HCEC 1CT (cell line): Measurements from ENCODE around the gene PRDM7.

Source experiments
- DNase-seq: peaks from one replicate; pipeline ENCODE4 v3.0.0-alpha.2; 2017

PRDM7 gene

DNA sequence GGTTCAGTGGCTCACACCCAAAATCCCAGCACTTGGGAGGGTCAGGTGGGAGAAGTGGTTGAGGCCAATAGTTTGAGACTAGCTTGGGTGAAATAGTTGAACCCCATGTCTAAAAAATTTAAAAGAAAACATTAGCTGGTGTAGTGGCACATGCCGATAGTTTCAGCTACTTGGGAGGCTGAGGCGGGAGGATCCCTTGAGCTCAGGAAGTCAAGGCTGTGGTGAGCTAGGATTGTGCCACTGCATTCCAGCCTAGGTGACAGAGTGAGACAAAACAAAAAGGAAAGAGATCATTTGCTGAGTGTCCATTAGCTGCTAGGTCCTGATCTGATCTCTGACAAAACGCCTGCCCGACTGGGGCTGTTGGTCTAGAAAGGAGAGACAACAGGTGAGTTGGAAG lies 43.7 kb downstream of the PRDM7 start:
- no peak for DNase-seq

DNA sequence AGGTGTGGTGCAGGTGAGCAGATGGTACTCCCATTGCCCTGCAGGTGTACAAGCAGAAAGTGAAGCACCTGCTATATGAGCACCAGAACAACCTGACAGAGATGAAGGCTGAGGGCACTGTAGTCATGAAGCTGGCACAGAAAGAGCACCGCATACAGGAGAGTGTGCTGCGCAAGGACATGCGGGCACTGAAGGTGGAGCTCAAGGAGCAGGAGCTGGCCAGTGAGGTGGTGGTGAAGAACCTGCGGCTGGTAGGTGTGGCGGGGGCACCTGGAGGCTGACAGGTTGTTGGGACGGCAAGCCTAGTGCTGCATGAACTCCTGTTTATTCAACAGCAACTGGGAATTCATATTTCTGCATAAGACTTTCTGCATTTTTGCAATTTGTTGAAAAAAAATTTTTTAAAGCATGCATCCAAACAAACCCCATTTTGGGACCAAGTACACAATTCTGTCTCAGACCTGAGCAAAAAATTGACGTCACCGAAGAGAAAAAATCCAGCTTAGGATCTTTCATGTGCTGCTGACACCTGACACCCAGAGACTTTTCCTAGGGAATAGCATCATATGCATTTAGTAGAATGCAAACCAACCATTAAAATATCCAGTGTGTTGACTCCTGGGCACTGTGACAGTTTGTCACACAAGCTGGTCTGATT lies 44.3 kb downstream of the PRDM7 start:
- DNase-seq = peak; percentile 31

DNA sequence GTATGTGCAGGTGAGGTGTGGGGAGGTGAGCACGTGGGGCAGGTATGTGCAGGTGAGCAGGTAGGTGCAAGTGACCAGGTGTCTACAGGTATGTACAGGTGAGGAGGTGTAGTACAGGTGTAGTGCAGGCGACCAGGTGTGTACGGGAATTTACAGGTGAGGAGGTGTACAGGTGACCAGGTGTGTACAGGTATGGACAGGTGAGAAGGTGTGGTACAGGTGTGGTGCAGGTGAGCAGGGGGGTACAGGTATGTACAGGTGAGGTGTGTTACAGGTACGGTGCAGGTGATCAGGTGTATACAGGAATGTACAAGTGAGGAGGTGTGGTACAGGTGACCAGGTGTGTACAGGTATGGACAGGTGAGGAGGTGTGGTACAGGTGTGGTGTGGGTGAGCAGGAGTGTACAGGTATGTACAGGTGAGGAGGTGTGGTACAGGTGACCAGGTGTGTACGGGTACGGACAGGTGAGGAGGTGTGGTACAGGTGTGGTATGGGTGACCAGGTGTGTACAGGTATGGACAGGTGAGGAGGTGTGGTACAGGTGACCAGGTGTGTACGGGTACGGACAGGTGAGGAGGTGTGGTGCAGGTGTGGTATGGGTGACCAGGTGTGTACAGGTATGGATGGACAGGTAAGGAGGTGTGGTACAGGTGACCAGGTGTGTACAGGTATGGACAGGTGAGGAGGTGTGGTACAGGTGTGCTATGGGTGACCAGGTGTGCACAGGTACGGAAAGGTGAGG lies 45.0 kb downstream of the PRDM7 start:
- peak; percentile 16 for DNase-seq

DNA sequence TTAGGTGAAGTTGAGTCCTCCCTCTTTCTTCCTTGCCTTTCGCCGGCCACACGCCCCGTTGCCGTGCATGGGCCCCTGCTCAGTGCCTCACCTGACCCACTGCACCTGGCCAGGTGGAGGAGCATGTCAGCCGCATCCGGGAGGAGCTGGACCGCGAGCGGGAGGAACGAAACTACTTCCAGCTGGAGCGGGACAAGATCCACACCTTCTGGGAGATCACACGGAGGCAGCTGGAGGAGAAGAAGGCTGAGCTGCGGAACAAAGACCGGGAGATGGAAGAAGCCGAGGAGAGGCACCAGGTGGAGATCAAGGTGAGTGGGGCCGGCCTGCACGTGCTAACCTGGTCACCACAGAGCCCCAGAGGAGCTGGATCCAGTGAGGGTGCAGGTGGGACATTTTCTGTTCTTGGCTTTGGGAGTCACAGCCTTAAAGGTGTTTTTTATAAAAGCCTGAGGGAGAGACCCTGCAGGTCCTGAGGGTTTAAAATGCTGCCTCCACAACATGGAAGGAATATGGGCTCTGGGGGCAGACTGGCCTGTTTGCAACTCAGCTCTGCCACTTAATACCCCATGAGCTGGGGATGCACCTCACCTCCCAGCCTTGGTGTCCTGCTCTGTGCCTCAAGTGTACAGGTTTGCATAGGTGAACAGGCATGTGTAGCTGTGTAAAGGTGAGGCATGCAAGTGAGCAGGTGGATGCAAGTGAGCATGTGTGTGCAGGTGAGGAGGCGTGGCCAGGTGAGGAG lies 45.8 kb downstream of the PRDM7 start:
- DNase-seq = no peak

DNA sequence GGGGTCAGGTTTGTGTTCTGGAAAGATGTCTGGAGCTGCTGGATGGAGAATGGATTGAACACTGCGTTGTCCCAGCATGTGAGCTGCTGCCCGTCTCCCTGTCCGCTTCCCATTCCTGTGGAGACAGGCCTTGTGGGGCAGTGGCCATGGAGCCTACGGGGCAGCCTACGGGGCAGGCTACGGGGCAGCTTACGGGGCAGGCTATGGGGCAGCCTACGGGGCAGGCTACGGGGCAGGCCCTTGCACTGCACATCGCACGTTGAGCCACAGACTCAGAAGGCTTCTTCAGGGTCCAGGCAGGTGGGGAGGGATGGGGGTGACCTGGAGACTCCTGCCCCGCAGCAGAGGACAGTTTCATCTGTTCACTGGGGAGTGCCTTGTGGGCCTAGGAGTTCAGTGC lies 48.1 kb downstream of the PRDM7 start:
- DNase-seq = no peak

DNA sequence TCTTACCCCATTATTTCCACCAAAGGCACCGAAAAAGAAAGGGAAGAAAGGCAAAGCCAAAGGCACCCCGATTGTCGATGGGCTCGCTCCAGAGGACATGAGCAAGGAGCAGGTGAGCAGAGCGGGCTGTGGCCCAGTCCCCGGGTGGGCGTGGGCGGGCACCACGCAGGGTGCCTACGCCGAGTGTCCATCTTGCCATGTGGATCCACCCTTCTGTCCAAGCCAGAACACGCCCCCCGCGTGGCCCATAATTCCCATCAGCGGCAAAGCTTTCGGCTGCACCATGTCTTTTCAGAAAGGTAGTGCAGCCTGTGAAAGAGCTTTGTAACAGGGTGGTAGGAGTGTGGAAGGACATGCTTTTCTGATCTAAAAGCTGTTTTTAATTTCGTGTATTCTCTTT lies 49.5 kb downstream of the PRDM7 start:
- DNase-seq = no peak

DNA sequence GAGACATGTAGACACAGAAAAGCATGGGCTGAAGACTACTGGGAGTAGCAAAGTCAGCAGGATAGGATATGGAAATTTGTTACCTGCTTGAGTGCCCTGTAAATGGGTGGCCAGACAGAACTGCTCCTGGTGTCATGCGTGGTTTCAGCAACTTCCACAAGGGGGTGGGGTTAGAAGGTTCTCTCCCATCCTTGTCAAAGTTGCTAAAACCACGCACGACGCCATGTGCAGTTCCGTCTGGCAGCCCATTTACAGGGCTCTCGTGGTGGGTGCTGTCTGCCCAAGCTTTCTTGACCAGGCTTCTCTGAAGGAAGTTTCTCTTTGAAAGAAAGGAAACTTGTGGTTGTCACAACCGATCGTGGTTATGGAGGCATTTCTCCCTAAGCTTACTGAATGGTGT lies 51.0 kb downstream of the PRDM7 start:
- DNase-seq = no peak

DNA sequence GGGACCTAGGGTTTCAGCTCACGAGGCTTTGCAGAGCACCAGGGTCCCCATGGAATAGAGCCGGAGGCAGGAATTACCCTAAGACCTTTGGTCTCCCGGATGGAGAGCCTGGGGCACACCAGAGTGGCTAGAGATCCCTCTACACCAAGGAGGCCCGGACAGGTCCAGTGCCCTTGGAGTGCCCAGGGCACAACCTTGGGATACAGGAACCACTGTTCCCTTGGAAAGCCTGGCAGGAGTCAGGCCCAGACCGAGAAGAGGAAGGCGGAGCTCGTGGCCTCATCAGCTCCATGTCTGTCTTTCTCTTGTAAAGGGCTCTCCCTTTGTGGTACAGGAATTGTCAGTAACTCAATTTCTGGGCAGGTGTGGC lies 54.1 kb downstream of the PRDM7 start:
- DNase-seq = no peak

DNA sequence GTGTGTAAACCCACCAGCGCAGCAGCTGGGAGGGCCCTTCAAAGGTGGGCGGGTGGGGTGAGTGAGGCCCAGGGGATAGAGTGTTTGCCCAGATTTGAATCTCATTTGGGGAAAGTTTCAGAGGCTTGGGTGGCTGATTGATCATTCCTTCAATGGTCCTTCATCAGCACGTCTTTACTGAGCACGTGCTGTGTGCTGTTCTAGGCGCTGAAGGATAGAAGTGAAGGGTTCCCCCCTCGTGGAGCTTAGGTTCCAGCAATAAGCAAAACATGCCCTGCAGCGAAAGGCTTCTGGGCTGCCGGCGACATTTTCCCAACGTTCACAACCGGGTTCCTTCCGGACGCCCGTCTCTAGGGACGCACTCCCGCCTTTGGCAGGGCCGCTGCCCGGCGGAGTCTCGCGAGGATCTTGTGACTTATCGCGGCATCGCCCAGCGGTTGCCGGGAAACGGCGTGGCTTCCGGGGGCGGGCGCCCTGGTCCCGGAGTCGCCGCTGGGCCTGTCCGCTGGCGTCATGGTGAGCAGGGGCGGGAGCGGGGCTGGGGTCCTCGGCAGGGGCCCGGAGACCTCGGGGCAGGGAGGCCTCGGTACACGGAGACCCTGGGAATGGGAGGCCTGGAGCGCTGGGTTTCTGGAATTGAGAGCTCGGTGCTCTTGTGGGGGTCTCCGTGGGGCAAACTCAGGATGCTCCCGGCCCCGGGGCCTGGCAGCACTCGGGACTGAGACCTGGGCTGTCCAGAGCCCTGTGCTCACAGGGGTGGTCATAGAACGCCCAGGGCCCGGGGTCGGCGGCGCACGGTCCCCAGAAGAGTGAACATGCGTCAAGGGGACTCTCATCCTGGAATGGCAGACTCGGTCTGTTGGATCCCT lies 54.7 kb downstream of the PRDM7 start:
- DNase-seq = peak; percentile 87

DNA sequence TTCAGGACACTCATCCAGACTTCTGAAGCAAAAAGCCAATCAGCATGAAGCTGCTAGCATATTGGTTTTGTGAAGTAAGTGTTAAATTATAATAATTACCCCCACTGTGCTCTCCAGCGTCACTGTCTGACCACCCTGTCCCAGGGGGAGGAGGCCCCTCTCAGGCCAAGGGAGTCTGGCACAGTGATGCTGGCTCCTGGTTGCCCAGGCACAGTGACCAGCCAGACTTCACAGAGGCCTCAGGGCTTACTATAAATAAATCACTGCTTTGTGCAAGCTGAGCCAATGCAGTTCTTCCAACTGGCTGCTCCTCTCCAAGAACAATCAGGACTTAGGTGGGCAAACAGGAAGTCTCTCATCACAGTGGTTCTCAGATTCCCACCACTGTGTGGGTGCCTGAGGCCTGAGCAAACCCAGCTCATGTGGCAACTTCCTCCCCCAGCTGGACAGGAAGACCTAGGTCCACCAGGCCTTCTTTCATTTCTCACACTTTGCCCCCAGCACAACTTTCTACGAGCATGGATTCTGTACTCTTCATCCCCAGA lies 56.2 kb downstream of the PRDM7 start:
- DNase-seq = no peak

DNA sequence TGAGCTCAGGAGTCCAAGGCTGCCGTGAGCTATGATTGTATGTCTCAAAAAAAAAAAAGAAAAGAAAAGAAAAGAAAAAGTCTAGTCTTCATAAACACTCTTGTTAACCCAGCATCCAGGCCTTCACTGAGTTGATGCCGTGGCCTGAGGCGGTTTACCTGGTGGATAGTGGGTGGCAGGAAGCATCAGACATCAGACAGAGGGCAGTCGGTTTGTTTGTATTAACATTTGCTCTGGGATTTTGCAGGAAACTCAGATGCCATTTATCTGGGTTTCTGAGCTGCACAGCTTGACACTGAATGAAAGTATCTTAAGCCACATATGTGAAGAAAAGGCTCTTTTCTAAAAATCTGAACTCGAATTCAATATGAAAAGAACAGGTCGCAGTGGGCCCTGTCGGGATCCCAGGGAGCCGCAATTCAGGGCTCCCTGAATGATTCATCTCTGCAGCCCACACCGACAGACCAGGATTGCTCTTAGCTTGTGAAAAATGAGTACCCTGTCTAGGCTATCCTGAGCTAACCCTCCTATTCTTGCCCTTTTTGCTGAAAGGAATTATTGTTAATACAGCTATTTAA lies 56.8 kb downstream of the PRDM7 start:
- DNase-seq = no peak

DNA sequence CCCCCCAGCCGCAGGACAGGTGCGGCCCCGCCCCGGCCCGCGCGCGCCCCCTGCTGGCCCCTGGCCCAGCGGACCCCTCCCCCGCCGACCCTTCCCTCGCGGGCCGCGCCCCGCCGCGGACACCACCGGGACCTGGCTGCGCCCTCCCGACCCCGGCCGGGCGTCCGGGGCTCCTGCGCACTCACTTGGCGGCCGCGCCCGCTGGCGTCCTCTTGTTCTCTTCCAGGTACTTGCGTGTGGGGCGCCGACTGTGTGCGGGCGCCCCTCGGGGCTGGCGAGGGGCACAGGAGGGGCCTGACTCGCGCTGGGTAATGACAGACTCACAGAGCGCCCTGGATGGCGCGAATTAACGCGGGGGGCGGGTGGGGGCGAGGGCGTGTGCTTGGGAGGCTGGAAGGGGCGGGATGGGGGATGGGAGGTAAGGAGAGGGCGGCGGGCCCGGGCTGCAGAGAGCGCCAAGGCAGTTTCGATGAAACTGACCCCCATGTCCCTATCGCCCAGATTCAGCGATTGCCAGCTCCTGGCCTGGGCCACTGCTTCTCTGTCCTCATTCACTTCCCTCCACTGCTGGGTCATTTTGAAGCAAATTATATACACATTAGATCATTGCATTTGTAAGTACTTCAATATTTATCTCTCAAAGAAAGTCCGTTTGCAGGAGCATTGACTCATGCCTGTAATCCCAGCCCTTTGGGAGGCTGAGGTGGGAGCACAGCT lies 57.4 kb downstream of the PRDM7 start:
- peak; percentile 69 for DNase-seq

DNA sequence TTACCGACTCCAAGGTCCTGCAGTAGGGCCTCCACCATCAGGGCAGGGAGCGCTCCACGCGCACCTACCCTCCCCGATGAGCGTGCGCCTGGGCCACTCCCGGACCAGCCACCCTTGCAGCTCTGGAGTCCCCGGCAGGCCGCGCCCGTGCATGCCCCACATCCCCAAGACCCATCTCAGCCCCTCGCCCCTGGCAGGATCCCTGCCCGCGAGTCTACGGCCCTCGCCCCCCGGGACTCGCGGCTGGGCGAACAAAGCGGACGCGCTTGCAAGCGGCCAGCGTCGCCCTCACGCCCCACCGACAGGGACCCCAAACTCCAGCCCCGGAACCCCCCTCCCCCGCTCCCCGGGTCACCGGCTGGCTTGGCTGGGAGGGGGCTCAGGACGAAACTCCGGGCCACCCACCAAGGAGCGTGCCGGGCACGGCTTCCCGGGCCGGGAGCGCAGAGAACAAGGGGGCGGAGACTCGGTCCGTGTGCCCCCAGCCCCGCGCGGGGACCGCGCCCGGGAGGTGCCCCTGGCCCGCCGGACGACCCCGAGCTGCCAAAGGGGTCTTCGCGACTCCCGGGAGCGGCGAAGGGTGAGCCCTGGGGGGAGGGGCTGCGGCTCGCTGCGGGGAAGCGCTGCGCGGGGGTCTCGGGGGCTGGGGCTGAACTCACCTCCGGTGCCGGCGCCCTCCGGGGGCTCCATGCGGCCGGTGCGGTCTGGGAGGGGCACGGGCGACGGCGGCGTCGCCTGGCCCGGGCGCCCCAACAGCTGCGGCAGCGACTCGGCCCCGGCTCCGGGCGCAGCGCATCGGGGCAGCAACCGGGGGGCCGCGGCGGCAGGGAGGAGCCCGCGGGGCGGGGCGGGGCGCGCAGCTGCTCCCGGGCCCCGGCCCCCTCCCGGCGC lies 58.2 kb downstream of the PRDM7 start, which contains the start of gene DBNDD1:
TSS of gene DBNDD1 (minus strand) at position 805 of the 891 bp plus-strand sequence. CDS start at position 690, 115 bp downstream.
- no peak for DNase-seq

DNA sequence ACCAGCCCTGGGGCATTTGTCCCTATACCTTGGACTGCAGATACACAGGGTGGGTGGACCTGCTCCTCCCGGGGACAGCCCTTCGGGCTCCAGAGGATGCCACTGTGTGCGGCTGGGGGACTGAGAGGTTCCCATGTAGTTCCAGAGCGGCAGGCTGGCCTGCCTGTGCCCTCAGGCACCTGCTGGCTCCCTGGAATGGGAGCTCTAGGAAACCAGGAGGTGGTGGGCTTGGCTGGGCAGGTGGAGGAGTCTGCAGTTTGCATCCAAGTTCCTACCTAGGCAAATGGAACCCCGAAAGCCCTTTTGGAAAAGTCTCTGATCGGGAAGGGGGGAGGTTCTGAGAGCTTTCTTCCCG lies 58.9 kb downstream of the PRDM7 start:
- no peak for DNase-seq

DNA sequence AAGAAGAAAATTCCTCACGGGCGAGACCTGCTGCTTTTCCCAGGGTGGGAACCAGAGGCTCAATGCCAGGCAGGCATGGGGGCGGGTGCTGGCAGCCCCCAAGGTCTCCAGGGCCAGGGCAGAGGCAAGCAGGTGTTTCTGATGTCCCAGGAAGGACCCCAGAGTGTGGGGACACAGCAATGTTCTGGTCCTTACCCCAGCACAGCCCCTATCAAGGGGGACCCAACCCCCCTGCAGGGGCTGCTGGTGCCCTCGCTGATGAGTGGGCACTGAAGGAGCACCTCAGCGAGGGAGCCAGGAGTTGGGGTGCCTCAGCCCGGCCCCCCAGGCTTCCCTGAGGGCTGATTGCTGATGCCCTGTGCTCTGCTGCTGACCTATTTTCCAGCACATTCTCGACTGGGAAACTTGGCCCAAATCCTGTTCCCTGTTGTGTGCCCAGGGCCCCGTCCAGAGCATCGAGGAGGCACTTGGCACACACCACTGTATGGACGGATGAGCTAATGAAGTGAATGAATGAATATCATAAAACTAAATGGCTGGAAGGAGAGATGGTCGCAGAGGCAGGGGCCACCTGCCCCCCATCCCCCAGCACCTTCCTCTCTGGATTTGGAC lies 60.7 kb downstream of the PRDM7 start:
- no peak for DNase-seq

DNA sequence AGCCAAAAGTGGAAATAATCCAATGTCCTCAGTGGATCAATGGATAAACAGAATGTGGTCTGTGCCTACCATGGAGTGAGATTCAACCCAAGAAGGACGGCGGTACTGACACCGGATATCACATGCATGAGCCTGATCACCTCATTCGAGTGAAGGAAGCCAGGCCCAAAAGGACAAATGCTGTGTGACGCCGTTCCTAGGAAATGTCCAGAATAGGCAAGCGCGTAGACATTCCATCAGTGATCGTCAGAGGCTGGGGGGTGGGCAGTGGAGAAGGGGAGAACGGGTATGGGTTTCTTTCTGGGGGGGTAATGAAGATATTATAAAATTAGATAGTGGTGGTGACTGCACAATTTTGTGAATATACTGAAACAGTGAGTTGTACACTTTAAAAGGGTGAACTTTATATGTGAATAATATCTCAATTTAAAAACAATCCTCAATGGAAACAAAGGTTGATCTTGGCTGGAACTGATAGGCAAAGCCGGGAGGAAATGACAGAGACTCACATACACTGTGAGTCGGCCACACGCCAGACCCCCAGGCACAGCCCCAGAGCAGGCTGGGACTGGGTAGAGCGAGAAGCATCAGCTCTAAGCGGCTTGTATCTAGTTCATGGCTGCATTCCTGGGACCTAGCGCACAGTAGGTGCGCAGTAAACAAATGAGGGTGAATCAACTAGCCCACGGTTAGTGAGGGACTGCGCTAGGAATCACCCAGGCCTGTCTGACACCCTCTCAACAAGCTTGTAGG lies 61.4 kb downstream of the PRDM7 start:
- DNase-seq = no peak

DNA sequence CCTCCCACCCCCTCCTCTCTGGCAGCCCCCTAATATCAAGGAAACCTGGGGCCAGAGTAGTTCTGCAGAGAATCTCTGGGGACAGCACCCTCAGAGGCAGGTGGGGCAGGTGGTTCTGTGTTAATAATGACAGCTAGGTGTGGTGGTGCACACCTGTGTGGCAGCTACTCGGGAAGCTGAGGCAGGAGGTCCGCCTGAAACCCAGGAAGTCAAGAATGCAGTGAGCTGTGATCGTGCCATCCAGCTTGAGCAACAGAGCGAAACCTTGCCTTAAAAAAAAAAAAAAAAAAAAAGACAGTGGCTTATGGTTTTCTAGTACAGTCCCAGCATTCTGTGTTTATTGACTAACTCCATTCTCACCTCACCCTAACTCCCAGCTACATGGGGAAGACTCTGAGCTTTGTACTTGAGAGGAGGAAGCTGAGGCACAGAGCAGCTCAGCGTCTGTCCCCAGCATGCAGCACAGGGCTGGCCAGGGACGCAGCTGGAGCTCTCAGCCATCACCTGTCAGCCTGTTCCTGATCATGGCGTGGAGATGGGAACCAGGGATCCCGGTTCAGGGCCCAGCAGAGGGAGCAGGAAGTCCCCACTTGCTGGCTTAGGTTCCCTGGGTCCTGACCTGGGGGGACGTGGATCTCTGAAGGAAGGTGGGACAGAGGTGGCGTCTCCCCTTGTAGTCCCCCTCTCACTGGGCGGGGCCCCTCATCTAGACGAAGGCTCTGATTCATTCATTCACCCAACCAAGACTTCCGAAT lies 64.0 kb downstream of the PRDM7 start:
- DNase-seq = no peak

DNA sequence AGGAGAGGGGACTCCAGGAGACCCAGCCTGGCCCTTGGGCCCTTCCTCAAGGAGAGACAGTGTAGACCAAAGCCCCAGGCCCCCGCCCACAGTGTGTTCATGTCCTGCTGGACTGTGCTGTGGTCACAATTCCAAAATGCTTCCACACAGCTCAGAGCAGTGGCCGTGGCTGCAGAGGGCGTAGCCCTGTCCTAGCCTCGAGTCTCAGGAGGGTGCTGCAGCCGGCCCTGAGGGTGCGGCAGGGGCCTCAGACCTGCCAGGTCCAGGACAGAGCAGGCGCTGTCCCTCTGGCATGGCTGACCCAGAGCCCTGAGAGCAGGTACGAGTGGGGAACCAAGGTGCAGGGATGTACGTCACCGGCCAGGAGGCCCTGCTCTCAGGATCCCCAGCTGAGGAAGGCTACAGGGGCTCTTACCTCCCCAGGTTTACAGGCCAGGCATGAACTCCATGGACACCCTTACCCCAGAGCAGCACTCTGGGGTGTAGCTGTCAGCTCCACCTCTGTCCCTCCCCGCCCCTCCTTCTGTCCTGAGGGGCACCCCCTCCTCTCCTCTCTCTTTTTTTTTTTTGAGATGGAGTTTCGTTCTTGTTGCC lies 65.1 kb downstream of the PRDM7 start:
- no peak for DNase-seq
